ENCODE measurements around the gene TOM1. TPM values are rescaled to one million over a fixed set of nuclear protein-coding genes. Genes with fewer than 3 reads are reported as not detected.
"Not testable (repeated sequence)": the region's sequence is repeated elsewhere in the genome, so short reads cannot be mapped to it uniquely, and the experiment has no call there.

Gene TOM1
- total and polyA plus RNA-seq, 4 experiments from 2014 or later, result 55.7 to 82.2 (median 66.1) TPM

GRCh38 chr22:35354068-35354467 is 54.4 kb downstream of the TOM1 start:
- H3K27ac ChIP-seq (ENCODE audit: low read depth, low read length), result no peak overlapping the region
- ChIA-PET CTCF (ENCODE audit: partially characterized antibody) (no interaction called here), POLR2A (ENCODE audit: partially characterized antibody) (no interaction called here)
- no peak overlapping the region for H3K4me3 ChIP-seq (ENCODE audit: low read length in 2 of 2)
- Mint-ChIP-seq H3K4me1 (peaks cover 18 to 29% (median 24%) of the 10 kb centered on the region in 4 donors), H3K4me3 (no peak overlapping the region), H3K36me3 (no peaks in the 10 kb centered on the region), H3K9me3 (peaks cover 0 to 2% (median 0%) of the 10 kb centered on the region in 8 donors), H3K27me3 (peaks cover 0 to 12% of the 10 kb centered on the region in 2 donors), H3K27ac (no peak overlapping the region)
- H3K36me3 ChIP-seq (ENCODE audit: insufficient read depth, low read length), result no peaks in the 10 kb centered on the region
- intact Hi-C loops (cut with micrococcal nuclease), result loop anchor here (5.0 kb wide), 2 partner anchors 43 to 568 kb away; no protein-coding TSS in a partner anchor
- peaks cover 25% of the 10 kb centered on the region for H3K4me1 ChIP-seq (ENCODE audit: insufficient read depth, low read length)
- no peaks in the 10 kb centered on the region for H3K9me3 ChIP-seq (ENCODE audit: control insufficient read depth in 1 of 2, low read length in 2 of 2)
- no peak for DNase-seq
- no peaks in the 10 kb centered on the region for H3K27me3 ChIP-seq (ENCODE audit: insufficient read depth, low read length)

- CTCF ChIA-PET (ENCODE audit: partially characterized antibody), result interaction anchor here (1.7 kb wide), 1 partner anchor 224 kb away, joined by 4 read pairs; no protein-coding TSS in a partner anchor
These were observed 58.4 kb downstream of the TOM1 start for GRCh38 chr22:35357883-35358621.

GRCh38 chr22:35359380-35360065 is 59.8 kb downstream of the TOM1 start:
- Histone ChIP-seq H3K4me1 (ENCODE audit: insufficient read depth, low read length) (no peaks in the 10 kb centered on the region), H3K27me3 (ENCODE audit: insufficient read depth, low read length) (no peaks in the 10 kb centered on the region), H3K27ac (ENCODE audit: low read depth, low read length) (no peak overlapping the region), H3K36me3 (ENCODE audit: insufficient read depth, low read length) (no peaks in the 10 kb centered on the region), H3K4me3 (ENCODE audit: low read length in 2 of 2) (no peak overlapping the region), H3K9me3 (ENCODE audit: control insufficient read depth in 1 of 2, low read length in 2 of 2) (no peaks in the 10 kb centered on the region)
- Mint-ChIP-seq H3K27me3 (peaks cover 0 to 15% of the 10 kb centered on the region in 2 donors), H3K4me1 (no peaks in the 10 kb centered on the region), H3K9me3 (no peaks in the 10 kb centered on the region), H3K36me3 (no peaks in the 10 kb centered on the region), H3K4me3 (no peak overlapping the region), H3K27ac (peak overlapping the region in 2 of 7 donors; percentile 43 to 50)
- POLR2A ChIA-PET (ENCODE audit: partially characterized antibody), result no interaction called here
- CTCF ChIA-PET (ENCODE audit: partially characterized antibody), result interaction anchor here (1.3 kb wide), 1 partner anchor 9 kb away, joined by 9 read pairs; no protein-coding TSS in a partner anchor
- intact Hi-C loops (cut with micrococcal nuclease), result no loop called here
- DNase-seq, result no peak

More at GRCh38 chr22:35357883-35358621, 58.4 kb downstream of the TOM1 start:
- no peak for DNase-seq
- intact Hi-C loops (cut with micrococcal nuclease), result no loop called here
- Mint-ChIP-seq H3K4me3 (no peak overlapping the region), H3K27me3 (peaks cover 0 to 13% of the 10 kb centered on the region in 2 donors), H3K4me1 (peaks cover 0 to 2% (median 0%) of the 10 kb centered on the region in 4 donors), H3K36me3 (no peaks in the 10 kb centered on the region), H3K27ac (peak overlapping the region in 1 of 7 donors; percentile 13), H3K9me3 (no peaks in the 10 kb centered on the region)
- Histone ChIP-seq H3K4me1 (ENCODE audit: insufficient read depth, low read length) (peaks cover under 1% of the 10 kb centered on the region), H3K36me3 (ENCODE audit: insufficient read depth, low read length) (no peaks in the 10 kb centered on the region), H3K9me3 (ENCODE audit: control insufficient read depth in 1 of 2, low read length in 2 of 2) (no peaks in the 10 kb centered on the region), H3K27me3 (ENCODE audit: insufficient read depth, low read length) (no peaks in the 10 kb centered on the region), H3K27ac (ENCODE audit: low read depth, low read length) (no peak overlapping the region), H3K4me3 (ENCODE audit: low read length in 2 of 2) (no peak overlapping the region)
- POLR2A ChIA-PET (ENCODE audit: partially characterized antibody), result no interaction called here

GRCh38 chr22:35361001-35361558 is 61.4 kb downstream of the TOM1 start:
- H3K4me3 ChIP-seq (ENCODE audit: low read length in 2 of 2), result no peak overlapping the region
- Mint-ChIP-seq H3K36me3 (no peaks in the 10 kb centered on the region), H3K4me3 (no peak overlapping the region), H3K4me1 (no peaks in the 10 kb centered on the region), H3K27me3 (peaks cover 4 to 11% of the 10 kb centered on the region in 2 donors), H3K27ac (no peak overlapping the region), H3K9me3 (no peaks in the 10 kb centered on the region)
- ChIA-PET POLR2A (ENCODE audit: partially characterized antibody) (no interaction called here), CTCF (ENCODE audit: partially characterized antibody) (no interaction called here)
- no peak for DNase-seq
- no peaks in the 10 kb centered on the region for H3K36me3 ChIP-seq (ENCODE audit: insufficient read depth, low read length)
- H3K4me1 ChIP-seq (ENCODE audit: insufficient read depth, low read length), result no peaks in the 10 kb centered on the region
- no peaks in the 10 kb centered on the region for H3K9me3 ChIP-seq (ENCODE audit: control insufficient read depth in 1 of 2, low read length in 2 of 2)
- intact Hi-C loops (cut with micrococcal nuclease), result no loop called here
- H3K27ac ChIP-seq (ENCODE audit: low read depth, low read length), result no peak overlapping the region
- no peaks in the 10 kb centered on the region for H3K27me3 ChIP-seq (ENCODE audit: insufficient read depth, low read length)

- Histone ChIP-seq H3K27ac (ENCODE audit: low read depth, low read length) (no peak overlapping the region), H3K36me3 (ENCODE audit: insufficient read depth, low read length) (no peaks in the 10 kb centered on the region), H3K4me3 (ENCODE audit: low read length in 2 of 2) (no peak overlapping the region), H3K9me3 (ENCODE audit: control insufficient read depth in 1 of 2, low read length in 2 of 2) (no peaks in the 10 kb centered on the region), H3K27me3 (ENCODE audit: insufficient read depth, low read length) (no peaks in the 10 kb centered on the region), H3K4me1 (ENCODE audit: insufficient read depth, low read length) (no peaks in the 10 kb centered on the region)
- Mint-ChIP-seq H3K9me3 (no peaks in the 10 kb centered on the region), H3K4me1 (no peaks in the 10 kb centered on the region), H3K4me3 (no peak overlapping the region), H3K27ac (no peak overlapping the region), H3K36me3 (no peaks in the 10 kb centered on the region), H3K27me3 (peaks cover 6 to 10% of the 10 kb centered on the region in 2 donors)
- CTCF ChIA-PET (ENCODE audit: partially characterized antibody), result interaction anchor here (0.6 kb wide), 1 partner anchor 48 kb away, joined by 3 read pairs; no protein-coding TSS in a partner anchor
- POLR2A ChIA-PET (ENCODE audit: partially characterized antibody), result no interaction called here
- intact Hi-C loops (cut with micrococcal nuclease), result no loop called here
- no peak for DNase-seq
These were observed 63.9 kb downstream of the TOM1 start for GRCh38 chr22:35363566-35364086.

- H3K4me3 ChIP-seq (ENCODE audit: low read length in 2 of 2); H3K9me3 ChIP-seq (ENCODE audit: control insufficient read depth in 1 of 2, low read length in 2 of 2); intact Hi-C loops (cut with micrococcal nuclease); H3K27me3 ChIP-seq (ENCODE audit: insufficient read depth, low read length); H3K36me3 Mint-ChIP-seq; H3K36me3 ChIP-seq (ENCODE audit: insufficient read depth, low read length); H3K9me3 Mint-ChIP-seq; POLR2A ChIA-PET (ENCODE audit: partially characterized antibody); DNase-seq; H3K4me1 Mint-ChIP-seq; H3K27me3 Mint-ChIP-seq; H3K4me1 ChIP-seq (ENCODE audit: insufficient read depth, low read length); CTCF ChIA-PET (ENCODE audit: partially characterized antibody); H3K27ac ChIP-seq (ENCODE audit: low read depth, low read length); H3K27ac Mint-ChIP-seq; H3K4me3 Mint-ChIP-seq: not testable (repeated sequence)
These were observed 64.5 kb downstream of the TOM1 start for GRCh38 chr22:35364230-35364629.

GRCh38 chr22:35367331-35367886 is 67.7 kb downstream of the TOM1 start:
- Histone ChIP-seq H3K27ac (ENCODE audit: low read depth, low read length) (no peak overlapping the region), H3K4me3 (ENCODE audit: low read length in 2 of 2) (no peak overlapping the region), H3K27me3 (ENCODE audit: insufficient read depth, low read length) (no peaks in the 10 kb centered on the region), H3K36me3 (ENCODE audit: insufficient read depth, low read length) (no peaks in the 10 kb centered on the region), H3K9me3 (ENCODE audit: control insufficient read depth in 1 of 2, low read length in 2 of 2) (no peaks in the 10 kb centered on the region), H3K4me1 (ENCODE audit: insufficient read depth, low read length) (no peaks in the 10 kb centered on the region)
- intact Hi-C loops (cut with micrococcal nuclease), result no loop called here
- H3K36me3 Mint-ChIP-seq, result peaks cover 0 to 1% of the 10 kb centered on the region in 2 donors
- ChIA-PET POLR2A (ENCODE audit: partially characterized antibody) (no interaction called here), CTCF (ENCODE audit: partially characterized antibody) (no interaction called here)
- peaks cover 6 to 7% of the 10 kb centered on the region in 2 donors for H3K27me3 Mint-ChIP-seq
- H3K9me3 Mint-ChIP-seq, result peaks cover 0 to 2% (median 0%) of the 10 kb centered on the region in 8 donors
- DNase-seq, result no peak
- no peak overlapping the region for H3K27ac Mint-ChIP-seq
- H3K4me1 Mint-ChIP-seq, result peaks cover 0 to 9% (median 2%) of the 10 kb centered on the region in 4 donors
- H3K4me3 Mint-ChIP-seq, result no peak overlapping the region

All from CD4-positive, alpha-beta memory T cell (primary cell).